B cell (primary cell): Measurements from ENCODE around the gene ANKLE1. TPM values are rescaled to one million over a fixed set of nuclear protein-coding genes. Genes with fewer than 3 reads are reported as not detected.
A peak's percentile ranks its signal among the peaks of the same experiment; 100 is the strongest.

Source experiments
- ATAC-seq: fragments of 200-7000 bp; cut with Tn5 transposase; one replicate; pipeline ENCODE4 v1.10.0; 2021; ENCODE audit warnings: low read depth, mild to moderate bottlenecking, moderate number of reproducible peaks, moderate library complexity
- CTCF ChIA-PET: fragments of 350-600 bp; sonication (Branson Sonifier 250); formaldehyde crosslinking; loops from one replicate; lab custom pipeline; 2021; ENCODE audit warnings: antibody characterized with exemption, inconsistent platforms; lab: Charles Lee
- POLR2A ChIA-PET: fragments of 350-600 bp; sonication (Branson Sonifier 250); formaldehyde crosslinking; loops from one replicate; lab custom pipeline; 2021; ENCODE audit warnings: antibody characterized with exemption; lab: Charles Lee
- DNase-seq: peaks from one replicate; pipeline ENCODE4 v3.0.0; 2013
- H2AFZ ChIP-seq: 2 replicates; pipeline ENCODE4 v1.6.1; 2012; ENCODE audit warnings: mild to moderate bottlenecking, low read depth, low read length; ENCODE audit not compliant: insufficient read depth, poor library complexity, severe bottlenecking
- H3K27ac ChIP-seq, 2 donors: 1 replicate in 1 of 2; 2 replicates in 1 of 2; pipeline ENCODE4 v1.5.1; 2012 to 2013; ENCODE audit warnings: low read length in 2 of 2, mild to moderate bottlenecking in 2 of 2, moderate library complexity in 1 of 2
- H3K27me3 ChIP-seq, 4 experiments: fragments of 200-600 bp in 1 of 4; sonication (generic) in 1 of 4; replicated peaks in 1 of 4; 1 replicate in 2 of 4; 2 replicates in 2 of 4; pipeline versions ENCODE4 v1.6.1 to v1.7.0; 2013 to 2016; ENCODE audit warnings: low read length in 3 of 4, mild to moderate bottlenecking in 2 of 4, mixed read lengths in 1 of 4, moderate library complexity in 1 of 4; ENCODE audit not compliant: insufficient read depth in 4 of 4, control insufficient read depth in 3 of 4; ENCODE audit errors: control extremely low read depth in 1 of 4
- H3K36me3 ChIP-seq, 2 experiments: replicated peaks in 1 of 2; 1 replicate in 1 of 2; 2 replicates in 1 of 2; pipeline versions ENCODE4 v1.6.1 to v1.7.1; 2013; ENCODE audit warnings: low read length in 1 of 2; ENCODE audit not compliant: insufficient read depth in 2 of 2, control insufficient read depth in 1 of 2; ENCODE audit errors: control extremely low read depth in 1 of 2, extremely low read depth in 1 of 2
- H3K4me1 ChIP-seq, 2 donors: fragments of 200-600 bp in 1 of 2; sonication (generic) in 1 of 2; 1 replicate in 1 of 2; 2 replicates in 1 of 2; pipeline versions ENCODE4 v1.5.1 to v1.6.1; 2013 to 2017; ENCODE audit warnings: low read length in 2 of 2; ENCODE audit not compliant: control insufficient read depth in 2 of 2, insufficient read depth in 2 of 2
- H3K4me2 ChIP-seq: replicated peaks from 2 replicates; pipeline ENCODE3; 2012; ENCODE audit warnings: mild to moderate bottlenecking, low read depth, low read length; ENCODE audit not compliant: poor library complexity, severe bottlenecking
- H3K4me3 ChIP-seq, 5 experiments: fragments of 200-600 bp in 1 of 5; sonication (generic) in 1 of 5; 1 replicate in 3 of 5; 2 replicates in 2 of 5; pipeline versions ENCODE4 v1.5.1 to v1.7.0; 2011 to 2016; ENCODE audit warnings: low read length in 4 of 5, mild to moderate bottlenecking in 4 of 5, low read depth in 2 of 5, control low read depth in 1 of 5, moderate library complexity in 1 of 5; ENCODE audit not compliant: insufficient read depth in 1 of 5; ENCODE audit errors: control extremely low read depth in 1 of 5, extremely low read depth in 1 of 5
- H3K79me2 ChIP-seq: fragments of 200-600 bp; sonication (generic); one replicate; pipeline ENCODE4 v1.6.0; 2016; ENCODE audit warnings: low read length; ENCODE audit not compliant: control insufficient read depth, insufficient read depth
- H3K9ac ChIP-seq: fragments of 200-600 bp; sonication (generic); 2 replicates; pipeline ENCODE4 v1.6.1; 2017; ENCODE audit warnings: mild to moderate bottlenecking, low read length, moderate library complexity
- H3K9me3 ChIP-seq, 3 donors: one replicate each; pipeline versions ENCODE4 v1.6.1 to v1.7.1; 2013; ENCODE audit warnings: low read length in 2 of 3; ENCODE audit not compliant: control insufficient read depth in 2 of 3, insufficient read depth in 1 of 3; ENCODE audit errors: control extremely low read depth in 1 of 3
- H4K20me1 ChIP-seq: 2 replicates; pipeline ENCODE4 v1.6.0; 2012; ENCODE audit warnings: mild to moderate bottlenecking, low read length; ENCODE audit not compliant: insufficient read depth, control insufficient read depth, poor library complexity, severe bottlenecking
- H3K27ac Mint-ChIP-seq: one replicate; pipeline ENCODE4 v1.8.0; 2021; ENCODE audit warnings: mixed read lengths
- H3K27me3 Mint-ChIP-seq: one replicate; pipeline ENCODE4 v1.8.0; 2021; ENCODE audit warnings: mixed read lengths
- H3K4me1 Mint-ChIP-seq: one replicate; pipeline ENCODE4 v1.8.0; 2021; ENCODE audit warnings: mixed read lengths
- H3K4me3 Mint-ChIP-seq: one replicate; pipeline ENCODE4 v1.8.0; 2021; ENCODE audit warnings: mixed read lengths
- H3K9me3 Mint-ChIP-seq: one replicate; pipeline ENCODE4 v1.8.0; 2022; ENCODE audit warnings: mixed read lengths; ENCODE audit not compliant: insufficient read depth
- EZH2 ChIP-seq: IDR thresholded peaks from 2 replicates; pipeline ENCODE4 v1.6.1; 2012; ENCODE audit warnings: borderline replicate concordance, low read depth, mild to moderate bottlenecking, moderate library complexity, low read length; ENCODE audit not compliant: insufficient read depth, poor library complexity, severe bottlenecking
- WGBS: methylation state at CpG from one replicate; pipeline ENCODE4 v1.1.5; 2013; ENCODE audit warnings: missing lambda C conversion rate; ENCODE audit not compliant: insufficient coverage; 5-methylcytosine and 5-hydroxymethylcytosine counted together
- intact Hi-C: fragments of 100-400 bp; cut with micrococcal nuclease; formaldehyde crosslinking; loops from one replicate; pipeline ENCODE4 v1.10.0; 2022
- polyA plus RNA-seq: library from polyadenylated mRNA; depleted of rRNA; stranded (reverse); fragments of >200 nt; gene quantifications from 2 replicates; pipeline ENCODE4 v1.2.3, GENCODE V29; 2012
- total RNA-seq, 2 donors: library from RNA; stranded (reverse); fragments of 120-200 nt in 1 of 2; gene quantifications; 1 replicate in 1 of 2; 2 replicates in 1 of 2; pipeline versions ENCODE4 v1.2.3 to v1.2.4, GENCODE V29; 2013 to 2022
- TF ChIP-seq, protein P1 (sequence below): fragments of 200-600 bp; IDR thresholded peaks from one replicate; pipeline ENCODE4 v1.8.0; 2022; ENCODE audit warnings: antibody characterized with exemption, mild to moderate bottlenecking

The ANKLE1 gene
- total and polyA plus RNA-seq, 2 donors (not counting 1 experiment from before 2014, with no cell fraction given): 6.2 to 7.6 TPM

DNA sequence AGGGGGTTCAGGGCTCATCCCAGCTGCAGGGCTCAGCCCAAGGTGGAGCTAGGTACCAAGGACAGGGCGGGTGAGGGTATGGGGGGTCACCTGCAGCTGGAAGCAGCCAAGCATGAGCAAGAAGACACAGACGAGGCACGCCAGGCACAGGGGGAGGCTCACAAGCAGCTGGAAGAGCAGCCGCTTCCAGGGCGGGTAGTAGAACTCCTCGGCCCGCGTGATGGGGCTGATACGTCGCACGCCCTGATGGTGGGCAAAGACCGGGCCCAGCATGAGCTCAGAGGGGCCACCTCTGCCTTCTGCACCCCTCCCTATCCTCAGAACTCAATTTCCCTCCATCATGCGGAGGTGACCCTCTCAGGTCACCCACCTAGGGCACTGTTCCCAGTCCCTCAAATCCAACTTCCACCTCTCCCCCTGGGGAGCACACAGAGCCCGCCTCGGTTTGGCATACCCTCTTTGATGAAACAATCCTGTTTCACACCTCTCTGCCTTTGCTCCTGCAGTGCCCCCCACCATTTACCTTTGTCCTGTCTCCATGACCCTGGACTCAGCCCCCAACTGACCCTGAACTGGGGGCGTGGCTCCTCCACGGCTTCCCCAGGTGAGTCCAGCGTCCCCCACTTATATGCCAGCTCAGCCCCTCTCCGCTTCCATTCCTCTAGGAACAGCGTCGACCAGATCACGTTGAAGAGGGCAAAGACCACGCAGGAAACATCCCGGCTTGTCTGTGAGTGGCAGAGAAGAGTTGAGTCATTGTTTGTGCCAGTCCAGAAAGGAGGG is 48.8 kb downstream of the ANKLE1 start:
- H3K27me3 ChIP-seq: peaks cover 0 to 25% (median 1%) of the 10 kb centered on the region in 4 experiments
- TF ChIP-seq, protein P1, sequence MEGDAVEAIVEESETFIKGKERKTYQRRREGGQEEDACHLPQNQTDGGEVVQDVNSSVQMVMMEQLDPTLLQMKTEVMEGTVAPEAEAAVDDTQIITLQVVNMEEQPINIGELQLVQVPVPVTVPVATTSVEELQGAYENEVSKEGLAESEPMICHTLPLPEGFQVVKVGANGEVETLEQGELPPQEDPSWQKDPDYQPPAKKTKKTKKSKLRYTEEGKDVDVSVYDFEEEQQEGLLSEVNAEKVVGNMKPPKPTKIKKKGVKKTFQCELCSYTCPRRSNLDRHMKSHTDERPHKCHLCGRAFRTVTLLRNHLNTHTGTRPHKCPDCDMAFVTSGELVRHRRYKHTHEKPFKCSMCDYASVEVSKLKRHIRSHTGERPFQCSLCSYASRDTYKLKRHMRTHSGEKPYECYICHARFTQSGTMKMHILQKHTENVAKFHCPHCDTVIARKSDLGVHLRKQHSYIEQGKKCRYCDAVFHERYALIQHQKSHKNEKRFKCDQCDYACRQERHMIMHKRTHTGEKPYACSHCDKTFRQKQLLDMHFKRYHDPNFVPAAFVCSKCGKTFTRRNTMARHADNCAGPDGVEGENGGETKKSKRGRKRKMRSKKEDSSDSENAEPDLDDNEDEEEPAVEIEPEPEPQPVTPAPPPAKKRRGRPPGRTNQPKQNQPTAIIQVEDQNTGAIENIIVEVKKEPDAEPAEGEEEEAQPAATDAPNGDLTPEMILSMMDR: no peak
- no peak for TF ChIP-seq EZH2
- POLR2A ChIA-PET: interaction anchor here (1.0 kb wide), 1 partner anchor 25 kb away, joined by 8 read pairs; the partner anchor contains the start of gene MRPL34
- no peak overlapping the region for H3K27ac Mint-ChIP-seq
- H3K9ac ChIP-seq: no peak overlapping the region
- H3K9me3 Mint-ChIP-seq: no peaks in the 10 kb centered on the region
- intact Hi-C loops: no loop called here
- CTCF ChIA-PET: no interaction called here
- no peaks in the 10 kb centered on the region for H3K36me3 ChIP-seq
- no peak overlapping the region for H3K4me3 ChIP-seq
- no peak for DNase-seq
- peaks cover 6% of the 10 kb centered on the region for H3K27me3 Mint-ChIP-seq
- no peak for ATAC-seq
- peak overlapping the region; percentile 60 for H3K4me3 Mint-ChIP-seq
- no peak overlapping the region for H3K27ac ChIP-seq
- WGBS: 93% methylated on average over 23 of the region's 24 CpGs
- no peaks in the 10 kb centered on the region for H4K20me1 ChIP-seq
- peaks cover 29% of the 10 kb centered on the region for H3K4me1 Mint-ChIP-seq
- H3K9me3 ChIP-seq: peaks cover 0 to 10% (median 0%) of the 10 kb centered on the region in 3 donors
- H3K4me1 ChIP-seq: peaks cover 25 to 28% of the 10 kb centered on the region in 2 donors
- H2AFZ ChIP-seq: no peak overlapping the region
- H3K4me2 ChIP-seq: peak overlapping the region; percentile 9
- H3K79me2 ChIP-seq: no peaks in the 10 kb centered on the region

DNA sequence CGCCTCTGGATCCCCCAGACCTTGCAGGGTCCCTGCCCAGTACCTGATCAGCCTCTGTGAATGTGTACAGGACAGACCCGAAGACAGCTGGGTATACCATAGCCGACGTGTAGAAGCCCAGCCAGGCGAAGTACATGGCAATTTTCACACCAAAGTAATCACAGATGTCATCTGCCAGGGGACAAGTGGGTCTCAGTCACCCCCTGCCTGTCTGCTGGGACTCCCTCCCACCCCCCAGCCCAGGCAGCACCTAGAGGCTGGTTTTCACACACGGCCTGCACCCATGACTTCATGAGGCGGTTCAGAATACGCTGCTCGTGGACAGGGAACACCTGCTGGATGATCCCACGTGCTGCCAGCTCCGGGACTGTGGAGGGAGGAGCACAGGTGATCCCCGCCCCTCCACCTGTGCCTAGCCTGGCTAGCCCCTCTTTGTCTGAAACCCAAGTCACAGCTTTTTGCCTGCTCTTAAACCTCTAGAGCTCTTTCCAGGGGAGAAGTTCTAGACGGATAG is 49.4 kb downstream of the ANKLE1 start:
- H3K79me2 ChIP-seq: no peaks in the 10 kb centered on the region
- Mint-ChIP-seq H3K4me3 (peak overlapping the region; percentile 46), H3K27me3 (peaks cover 6% of the 10 kb centered on the region), H3K4me1 (peaks cover 30% of the 10 kb centered on the region), H3K9me3 (no peaks in the 10 kb centered on the region), H3K27ac (no peak overlapping the region)
- CTCF ChIA-PET: interaction anchor here (1.2 kb wide), 1 partner anchor 55 kb away, joined by 3 read pairs; no protein-coding TSS in a partner anchor
- H3K4me1 ChIP-seq: peaks cover 25 to 28% of the 10 kb centered on the region in 2 donors
- no peaks in the 10 kb centered on the region for H4K20me1 ChIP-seq
- no peaks in the 10 kb centered on the region for H3K36me3 ChIP-seq
- no peak for ATAC-seq
- no peak overlapping the region for H3K4me2 ChIP-seq
- 88% methylated on average over 11 of the region's 13 CpGs for WGBS
- H3K4me3 ChIP-seq: no peak overlapping the region
- H3K27me3 ChIP-seq: peaks cover 0 to 25% (median 1%) of the 10 kb centered on the region in 4 experiments
- DNase-seq: peak; percentile 29
- TF ChIP-seq EZH2: no peak
- TF ChIP-seq, protein P1: no peak
- intact Hi-C loops: no loop called here
- H2AFZ ChIP-seq: no peak overlapping the region
- peaks cover 0 to 10% (median 0%) of the 10 kb centered on the region in 3 donors for H3K9me3 ChIP-seq
- H3K9ac ChIP-seq: no peak overlapping the region
- POLR2A ChIA-PET: no interaction called here
- no peak overlapping the region for H3K27ac ChIP-seq
